Measurements from ENCODE around the gene FLT1.

Gene FLT1

DNA sequence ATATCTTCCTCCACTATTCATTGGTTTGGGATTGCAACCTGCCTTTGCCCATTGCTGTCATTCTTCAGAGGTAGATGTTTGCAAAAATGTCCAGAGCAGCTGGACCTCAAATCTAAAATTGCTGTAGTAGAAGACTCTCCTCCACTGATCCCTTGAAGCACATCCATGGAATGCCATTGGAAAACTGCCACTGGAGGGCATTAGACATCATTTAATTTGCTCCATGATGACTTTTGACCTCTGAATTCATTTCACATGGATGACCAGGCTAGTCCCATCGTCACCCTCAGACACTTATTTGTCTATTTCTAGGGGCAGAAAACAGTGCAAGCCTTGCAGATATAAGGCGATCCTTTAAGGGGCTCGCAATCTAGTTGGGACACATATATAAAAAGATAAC lies 33.9 kb upstream of the FLT1 start:
- no peak for DNase-seq (ENCODE audit: low spot score)

DNA sequence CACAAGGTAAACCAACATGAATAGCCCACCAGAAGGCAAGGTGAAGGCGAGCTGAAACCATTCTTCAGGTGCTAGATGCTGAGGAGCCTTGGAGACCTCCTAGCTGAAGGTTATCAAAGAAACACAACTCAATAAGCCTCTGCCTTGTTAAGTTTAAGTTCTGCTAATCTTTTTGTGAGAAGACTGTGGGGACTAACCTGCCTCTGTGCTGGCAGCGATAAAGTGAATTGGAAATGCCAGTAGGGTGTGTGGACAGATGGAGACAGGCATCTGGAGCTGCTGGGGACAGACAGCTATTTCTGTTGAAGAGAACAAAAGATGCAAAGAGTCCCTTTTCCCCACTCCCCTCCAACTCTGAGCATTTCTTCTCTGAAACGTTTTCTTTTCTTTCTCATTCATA lies 33.5 kb upstream of the FLT1 start:
- no peak for DNase-seq (ENCODE audit: low spot score)

DNA sequence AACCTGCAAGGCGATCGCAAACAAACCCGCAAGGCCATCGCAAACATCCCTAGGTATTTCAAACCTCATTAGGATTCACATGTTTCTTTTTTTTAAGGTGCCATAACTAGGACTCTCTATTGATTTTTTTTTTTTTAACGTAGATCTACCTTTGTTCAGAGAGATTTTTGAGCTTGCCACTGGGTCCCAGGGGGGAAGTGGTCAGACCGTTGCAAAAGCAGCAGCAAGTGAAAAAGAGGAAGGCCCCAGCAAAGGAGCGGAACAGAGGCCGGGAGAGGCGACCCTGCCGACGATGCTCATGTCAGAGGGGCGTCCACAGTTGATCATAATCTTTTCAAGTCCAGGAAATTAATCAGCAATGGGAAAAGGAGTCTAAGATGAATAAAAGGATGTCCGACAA lies 32.7 kb upstream of the FLT1 start:
- no peak for DNase-seq (ENCODE audit: low spot score)

DNA sequence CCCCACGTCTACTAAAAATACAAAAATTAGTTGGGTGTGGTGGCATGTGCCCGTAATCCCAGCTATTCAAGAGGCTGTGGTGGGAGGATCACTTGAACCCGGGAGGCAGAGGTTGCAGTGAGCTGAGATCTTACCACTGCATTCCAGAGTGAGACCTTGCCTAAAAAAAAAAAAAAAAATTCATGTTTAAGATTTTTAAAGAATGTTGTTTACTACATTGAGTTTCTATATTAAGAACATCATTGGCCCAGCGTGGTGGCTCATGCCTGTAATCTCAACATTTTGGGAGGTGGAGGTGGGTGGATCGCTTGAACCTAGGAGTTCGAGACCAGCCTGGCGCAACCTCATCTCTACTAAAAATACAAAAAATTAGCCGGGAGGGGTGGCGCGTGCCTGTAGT lies 31.9 kb upstream of the FLT1 start:
- no peak for DNase-seq (ENCODE audit: low spot score)

DNA sequence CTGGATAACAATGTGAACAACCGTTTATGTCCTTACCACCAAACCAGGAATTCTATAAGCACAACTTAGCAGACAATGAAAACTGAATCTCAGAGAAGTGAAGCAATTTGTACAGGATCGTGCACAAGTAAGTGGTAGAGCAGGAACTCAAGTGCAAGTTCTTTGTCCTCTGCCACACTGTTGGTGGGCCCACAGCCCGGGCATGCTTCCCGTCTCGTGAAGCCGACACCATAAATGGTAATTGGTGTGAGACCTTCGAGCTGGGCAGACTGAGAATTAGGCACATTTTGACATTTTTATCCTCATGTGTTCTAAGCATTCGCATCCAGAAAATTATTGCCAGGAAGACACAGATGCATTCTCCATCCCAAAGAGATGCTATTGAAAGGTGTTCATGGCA lies 27.9 kb upstream of the FLT1 start:
- no peak for DNase-seq (ENCODE audit: low spot score)

DNA sequence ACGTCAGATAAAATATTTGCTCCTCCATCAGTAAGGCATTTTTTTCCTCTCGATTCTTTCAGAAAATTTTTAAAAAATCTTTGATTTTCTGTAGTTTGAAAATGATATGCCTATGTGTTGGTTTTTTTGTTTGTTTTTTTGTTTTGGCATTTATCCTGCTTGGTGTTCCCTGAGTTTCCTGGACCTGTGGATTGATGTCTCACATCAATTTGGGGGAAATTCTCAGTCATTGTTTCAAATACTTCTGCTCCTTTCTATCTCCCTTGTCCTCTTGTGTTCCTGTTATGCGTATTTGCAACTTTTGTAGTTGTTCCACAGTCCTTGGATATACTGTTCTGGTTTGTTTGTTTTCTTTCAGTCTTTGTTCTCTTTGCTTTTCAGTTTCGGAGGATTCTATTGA lies 18.8 kb upstream of the FLT1 start:
- no peak for DNase-seq (ENCODE audit: low spot score)

DNA sequence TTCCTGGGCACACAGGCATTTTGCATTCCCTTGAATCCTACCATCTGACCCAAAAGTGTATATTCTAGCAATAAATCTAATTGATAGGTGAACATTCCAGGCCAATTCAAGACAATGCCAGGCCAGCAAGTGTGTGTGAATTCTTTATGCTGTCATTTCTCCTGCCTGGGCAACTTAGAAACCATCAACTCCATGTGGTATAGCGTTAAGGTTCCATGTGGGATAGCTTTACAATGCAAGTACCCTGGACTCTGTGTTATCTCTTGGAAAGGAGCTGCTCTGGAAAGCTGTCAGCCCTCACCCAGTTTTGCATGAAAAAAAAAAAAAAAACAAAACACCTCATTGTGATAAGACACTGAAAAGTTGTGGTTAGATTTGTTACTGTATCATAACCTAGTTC lies 15.6 kb upstream of the FLT1 start:
- no peak for DNase-seq (ENCODE audit: low spot score)

DNA sequence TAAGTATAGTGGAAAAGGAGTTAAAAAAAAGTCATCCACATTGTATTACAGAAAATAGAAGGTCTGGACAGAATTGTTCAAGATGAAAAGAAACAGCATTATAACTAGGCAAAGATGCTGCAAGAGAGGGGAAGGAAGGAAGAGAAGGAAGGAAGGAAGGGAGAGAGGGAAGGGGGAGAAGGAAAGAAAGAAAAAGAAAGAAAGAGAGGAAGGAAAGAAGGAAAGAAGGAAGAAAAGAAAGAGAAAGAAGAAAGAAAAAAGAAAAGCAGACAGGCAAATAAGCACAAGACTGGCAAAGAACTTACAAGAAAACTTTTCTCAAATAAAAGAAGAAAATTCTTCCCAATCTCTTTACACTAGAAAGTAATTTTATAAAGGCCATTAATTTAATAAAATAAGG lies 15.1 kb upstream of the FLT1 start:
- no peak for DNase-seq (ENCODE audit: low spot score)

DNA sequence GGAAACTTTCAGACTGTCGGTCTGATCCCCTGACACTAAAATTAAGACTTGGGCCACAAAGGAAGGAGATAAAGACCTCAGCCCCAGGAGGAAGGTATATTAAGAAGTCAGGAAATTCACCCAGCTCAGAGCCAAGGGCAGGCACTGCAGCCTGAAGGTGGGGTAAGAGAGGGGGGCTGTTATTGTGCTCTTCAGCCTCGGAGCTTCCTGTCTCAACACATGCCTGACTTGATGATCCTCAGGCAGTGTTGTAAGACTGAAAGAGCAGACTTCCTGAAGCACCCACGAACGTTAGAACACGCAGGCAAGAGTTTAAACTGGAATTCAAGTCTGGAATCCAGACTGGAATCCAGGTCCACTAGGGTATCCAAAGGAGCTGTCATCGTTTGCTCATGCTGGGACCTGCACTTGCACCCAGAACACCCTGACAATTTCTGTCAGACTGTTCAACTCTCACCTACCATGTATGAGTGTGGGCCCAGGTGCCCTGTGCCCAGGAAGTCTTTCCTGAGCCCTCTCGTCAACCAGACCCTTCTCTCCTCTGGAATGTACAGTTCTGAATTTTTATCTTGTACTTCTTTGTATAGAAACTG lies 10.7 kb upstream of the FLT1 start:
- no peak for DNase-seq (ENCODE audit: low spot score)

DNA sequence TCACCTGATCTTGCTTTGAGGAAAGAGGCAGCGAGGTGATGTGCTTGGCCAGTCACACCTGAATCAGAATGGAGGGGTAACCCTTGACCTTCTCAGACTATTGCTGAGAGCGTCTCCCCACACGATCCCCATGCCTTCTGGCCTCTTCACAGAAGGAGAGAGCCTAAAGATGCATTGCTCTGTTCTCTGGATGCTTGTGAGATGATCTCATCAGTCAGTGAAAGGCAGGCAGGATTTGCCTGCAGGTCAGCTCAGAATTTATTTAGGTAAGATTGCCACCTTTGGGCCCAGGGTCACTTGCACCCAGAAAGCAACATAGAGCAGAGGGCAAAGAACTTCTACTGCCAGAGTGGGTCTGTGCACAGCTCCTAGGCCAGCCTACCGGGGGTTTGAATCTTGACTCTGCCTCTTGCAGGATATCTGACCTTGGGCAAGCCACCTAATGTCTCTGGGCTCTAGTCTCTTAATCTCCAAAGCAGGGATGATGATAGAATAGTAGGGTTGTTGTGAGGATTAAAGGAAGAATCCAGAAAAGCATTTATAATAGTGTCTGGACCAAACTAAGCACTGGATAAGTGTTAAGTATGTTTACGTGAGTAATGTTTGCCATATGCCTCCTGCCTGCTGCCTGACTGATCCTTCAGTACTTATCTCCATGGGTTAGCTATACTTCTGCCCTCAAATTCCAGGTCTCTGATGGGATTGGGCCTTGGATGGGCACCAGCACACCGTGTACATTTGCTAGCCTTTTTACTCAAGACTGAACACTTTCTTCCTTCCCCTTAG lies 8.4 kb upstream of the FLT1 start:
- no peak for DNase-seq (ENCODE audit: low spot score)

DNA sequence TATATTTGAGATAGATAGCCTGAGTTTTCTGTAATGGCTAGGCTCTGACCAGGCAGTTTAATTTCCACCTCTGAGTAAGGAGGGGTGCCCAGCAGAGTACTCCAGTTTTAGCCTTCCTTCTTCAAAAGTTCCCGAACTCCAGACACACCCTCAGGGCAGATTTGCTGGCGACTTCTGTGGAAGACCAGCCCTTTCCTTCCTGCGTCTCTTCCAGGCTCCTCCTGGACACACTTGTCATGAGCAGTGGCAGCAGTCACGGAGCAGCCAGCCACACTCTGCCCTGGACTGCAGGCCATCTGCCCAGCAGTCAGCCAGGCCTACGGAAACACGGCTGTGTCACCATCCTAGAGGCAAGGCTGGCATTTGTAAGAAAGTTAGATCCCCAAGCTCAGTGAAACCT lies 6.6 kb upstream of the FLT1 start:
- DNase-seq (ENCODE audit: low spot score), result no peak

DNA sequence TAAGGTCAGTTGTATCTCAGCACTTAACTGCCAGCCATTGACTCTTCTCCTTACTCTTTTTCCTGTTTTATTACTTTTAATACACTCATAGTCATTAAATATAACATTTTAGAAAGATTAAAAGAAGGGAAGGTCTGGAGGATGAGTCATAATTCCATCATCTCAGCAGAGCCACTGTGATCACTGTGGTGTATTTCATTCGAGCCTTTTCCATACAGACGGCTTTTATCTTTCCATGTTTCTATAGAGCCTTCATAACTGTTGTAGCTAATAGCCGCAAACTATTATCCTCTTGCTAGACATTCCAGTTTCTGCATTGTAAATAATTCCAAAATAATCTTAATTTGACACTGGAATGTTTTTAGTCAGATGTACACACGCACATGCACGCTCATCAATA lies 4.7 kb upstream of the FLT1 start:
- peak; percentile 47 for DNase-seq (ENCODE audit: low spot score)

DNA sequence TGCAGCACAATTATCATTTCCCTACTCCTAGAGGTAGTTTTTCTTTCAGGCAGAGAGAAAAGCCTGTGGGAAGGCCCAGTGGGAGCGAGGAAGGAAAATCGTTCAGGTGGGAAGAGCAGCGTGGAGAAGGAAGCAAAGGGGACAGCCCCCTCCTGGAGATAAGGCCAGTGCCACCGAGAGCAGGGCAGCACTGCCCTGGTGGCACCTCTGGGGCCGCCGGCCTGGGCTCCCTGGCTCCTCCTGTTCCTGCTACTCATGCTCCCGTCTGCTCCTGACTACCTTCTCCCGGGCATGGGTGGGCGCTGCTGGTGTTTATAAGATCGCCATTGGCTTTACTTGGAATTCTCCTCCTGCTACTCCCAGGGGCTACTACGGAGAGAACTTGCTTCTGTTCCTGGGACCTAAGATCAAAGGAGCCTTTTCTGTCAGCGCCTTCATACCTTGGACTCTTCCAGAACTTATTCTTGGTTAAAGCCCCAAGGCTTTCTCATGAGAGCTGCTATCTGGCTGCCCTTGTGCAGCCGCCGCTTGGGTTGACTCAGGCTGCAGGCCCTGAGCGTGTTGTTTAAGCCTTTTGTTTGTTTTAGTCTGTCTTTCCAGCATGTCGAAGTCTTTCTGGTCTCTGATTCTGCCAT lies 3.7 kb upstream of the FLT1 start:
- no peak for DNase-seq (ENCODE audit: low spot score)

DNA sequence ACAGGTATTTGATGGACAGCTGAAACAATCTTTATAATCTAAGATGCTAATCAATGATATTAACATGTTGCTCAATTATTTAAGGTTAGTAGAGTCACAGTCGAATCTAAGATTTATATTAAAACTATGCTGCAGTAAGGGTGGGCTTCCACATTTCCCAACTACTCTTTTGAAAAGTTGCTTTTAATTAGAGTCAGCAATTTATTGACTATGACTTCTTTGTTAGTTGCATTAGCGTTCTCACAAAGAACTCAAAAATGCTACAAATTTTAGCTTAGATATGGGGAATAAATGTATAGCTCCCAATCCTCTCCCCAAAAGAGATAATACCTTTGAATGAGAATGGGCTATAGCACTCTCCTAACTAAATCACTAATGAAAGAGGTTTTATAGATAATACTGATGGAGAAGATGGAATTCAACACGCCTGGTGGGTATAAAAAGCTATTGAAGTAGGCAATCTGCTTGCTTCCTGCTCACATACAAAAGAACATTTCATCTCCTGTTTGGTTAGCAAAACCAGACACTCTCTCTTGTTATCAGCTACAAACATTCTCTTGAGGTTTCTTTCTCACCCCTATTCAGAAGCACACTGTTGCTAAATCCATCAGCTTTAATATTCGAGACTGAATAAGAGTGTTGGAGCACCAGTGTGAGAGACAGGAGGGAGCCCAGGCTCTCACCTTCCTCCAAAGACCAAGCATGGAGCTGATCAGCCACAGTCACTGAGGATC lies 2.4 kb upstream of the FLT1 start:
- no peak for DNase-seq (ENCODE audit: low spot score)

DNA sequence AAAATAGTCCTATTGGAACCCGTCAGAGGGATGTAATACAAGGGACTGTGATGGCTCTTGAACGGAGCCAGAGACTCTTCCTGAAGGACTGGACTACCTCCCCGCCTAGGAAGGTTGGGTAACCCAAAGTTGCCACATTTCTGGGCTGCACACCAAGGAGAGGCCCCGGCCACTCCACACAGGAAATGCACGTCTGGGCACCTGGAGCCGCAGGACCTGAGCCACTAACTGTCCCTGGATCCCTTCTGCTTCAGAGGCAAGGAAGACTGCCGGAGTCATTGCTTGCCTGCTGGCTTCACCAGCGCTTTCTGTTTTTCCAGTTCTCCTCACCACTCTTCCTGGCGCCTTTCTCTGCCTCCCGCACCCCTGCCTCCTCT lies 1.2 kb upstream of the FLT1 start:
- no peak for DNase-seq (ENCODE audit: low spot score)

DNA sequence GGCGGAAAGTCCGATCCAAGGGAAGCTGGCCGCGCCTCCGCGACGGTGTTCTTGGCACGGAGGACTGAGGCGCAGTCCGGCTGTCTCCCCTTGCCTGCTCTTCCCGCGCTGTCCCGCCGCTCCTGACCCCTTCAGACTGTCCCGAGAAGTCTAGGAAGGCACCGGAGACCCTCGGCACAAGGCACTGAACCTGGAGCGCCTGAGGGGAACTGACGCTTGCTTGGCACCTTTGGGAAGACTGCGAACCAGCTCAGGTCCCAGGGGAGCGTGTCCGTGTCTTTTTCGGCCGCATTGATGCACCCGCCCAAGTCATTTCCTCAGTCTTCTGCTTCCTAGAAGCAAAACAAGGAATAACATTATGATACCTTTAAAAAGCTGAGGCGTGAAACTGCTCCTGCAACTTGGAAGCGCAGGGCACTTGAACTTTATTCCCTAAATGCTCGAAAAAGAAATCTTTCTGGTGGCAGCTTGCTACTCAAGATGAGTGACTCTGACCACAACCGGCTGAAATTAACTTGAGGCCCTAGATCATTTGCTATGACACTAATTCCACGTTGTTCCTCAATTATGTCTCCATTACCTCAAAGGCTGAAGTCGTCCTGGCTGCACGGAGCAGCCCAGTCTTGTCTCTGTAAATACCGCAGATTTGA lies 735 bp upstream of the FLT1 start:
- DNase-seq (ENCODE audit: low spot score), result peak; percentile 33

DNA sequence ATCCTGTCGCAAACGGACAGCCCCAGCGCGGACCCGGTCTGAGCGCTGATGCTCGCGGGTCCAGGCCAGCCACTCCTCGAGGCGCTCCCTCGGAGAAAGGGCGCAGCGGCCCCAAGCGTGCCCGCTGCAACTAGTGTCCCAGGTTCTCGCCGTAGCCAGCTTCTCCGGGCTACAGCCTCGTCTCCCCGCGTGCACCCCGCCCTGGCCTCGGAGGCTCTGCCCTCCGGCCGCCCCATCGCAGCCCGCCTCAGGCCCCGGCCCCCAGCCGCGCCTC lies 487 bp downstream of the FLT1 start:
- DNase-seq (ENCODE audit: low spot score), result peak; percentile 48

DNA sequence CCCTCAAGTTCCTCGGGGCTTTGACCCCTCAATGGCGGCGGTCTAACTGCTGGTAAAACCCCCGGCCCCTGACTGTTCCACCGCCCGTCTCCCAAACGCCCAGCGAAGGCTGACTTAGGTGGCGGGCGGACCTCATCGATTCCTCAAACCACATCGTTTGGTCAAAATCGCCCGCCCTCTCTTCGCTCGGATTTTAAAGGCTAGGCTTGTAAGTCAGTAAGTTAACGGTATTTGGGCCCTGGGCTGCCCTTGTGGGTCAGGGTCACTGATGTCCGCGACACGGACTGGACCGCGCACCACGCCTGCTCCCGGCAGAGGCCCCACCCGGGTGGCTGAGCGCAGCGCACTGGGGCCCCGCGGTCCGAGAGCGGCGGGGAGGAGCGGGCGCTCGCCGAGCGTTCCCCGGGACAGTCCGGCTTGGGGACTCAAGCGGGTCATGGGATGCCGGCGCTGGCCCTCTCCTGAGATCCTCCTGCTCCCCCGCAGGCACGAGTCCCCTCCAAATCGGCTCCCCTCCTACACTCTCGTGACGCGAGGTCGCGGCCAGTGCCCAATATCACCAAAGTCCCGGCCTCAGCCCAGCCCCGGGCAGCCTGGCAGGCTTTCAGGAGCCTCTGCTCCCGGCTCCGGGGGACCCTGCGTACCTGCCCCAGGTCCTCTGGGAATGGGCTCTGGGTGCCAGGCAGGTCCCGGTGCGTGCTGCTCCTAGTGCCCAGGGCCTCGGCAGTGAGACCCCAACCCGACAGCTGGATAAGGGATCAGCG lies 1.0 kb downstream of the FLT1 start:
- DNase-seq (ENCODE audit: low spot score), result peak; percentile 46

DNA sequence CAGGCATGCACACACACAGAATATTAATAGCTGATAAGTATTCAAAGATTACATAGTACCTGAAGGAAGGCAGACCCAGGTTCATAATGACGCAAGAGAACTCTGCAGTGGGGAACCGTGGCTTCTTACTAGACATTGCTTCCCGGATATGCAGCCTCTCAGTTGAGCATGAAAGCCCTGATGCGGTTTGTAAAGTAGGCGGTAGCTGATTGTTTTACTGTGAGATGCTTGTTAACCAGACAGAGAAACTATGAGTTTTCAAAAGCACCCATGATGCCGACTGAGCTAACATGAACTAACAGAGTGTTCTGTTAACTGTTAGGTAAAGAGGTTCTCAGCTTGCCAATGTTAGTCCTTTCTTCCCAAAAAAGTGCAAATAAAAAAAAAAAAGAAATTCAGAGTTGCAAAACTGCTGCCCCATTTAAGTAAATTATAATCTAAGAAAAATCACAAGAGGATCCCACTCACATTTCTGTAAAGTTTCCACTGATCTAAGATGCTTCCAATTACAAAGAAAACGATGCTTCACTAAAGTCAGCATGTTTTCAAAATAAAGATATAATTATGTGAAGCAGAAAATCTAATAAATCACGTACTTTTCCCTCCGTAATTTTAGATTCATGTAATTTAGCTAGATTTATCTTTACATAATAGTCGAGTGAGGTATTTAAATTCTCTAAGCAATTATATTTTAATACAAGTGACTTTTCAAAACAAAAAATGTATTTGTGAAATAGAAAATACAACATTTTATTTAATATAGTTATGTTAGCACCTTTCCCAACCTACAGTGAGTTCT lies 2.2 kb downstream of the FLT1 start:
- DNase-seq (ENCODE audit: low spot score), result no peak

DNA sequence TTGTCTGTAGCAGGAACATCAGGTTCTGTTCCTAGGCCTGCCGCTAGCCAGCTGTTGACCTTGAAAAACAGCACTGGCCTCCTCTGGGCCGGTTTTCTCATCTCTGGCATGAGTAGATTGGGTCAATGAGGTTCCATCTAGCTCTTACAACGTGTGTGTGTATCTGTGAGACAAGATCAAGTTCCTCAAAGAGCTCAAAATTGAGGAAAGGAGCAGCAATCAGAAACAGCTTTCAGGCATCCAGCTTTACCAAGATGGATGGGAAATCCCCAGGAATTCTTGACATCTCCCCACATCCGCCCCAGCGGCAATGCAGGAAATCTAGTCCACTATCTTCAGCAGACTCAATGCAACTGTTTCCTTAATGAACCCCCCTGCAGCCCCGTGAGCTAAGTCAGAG lies 4.9 kb downstream of the FLT1 start:
- DNase-seq (ENCODE audit: low spot score), result no peak

DNA sequence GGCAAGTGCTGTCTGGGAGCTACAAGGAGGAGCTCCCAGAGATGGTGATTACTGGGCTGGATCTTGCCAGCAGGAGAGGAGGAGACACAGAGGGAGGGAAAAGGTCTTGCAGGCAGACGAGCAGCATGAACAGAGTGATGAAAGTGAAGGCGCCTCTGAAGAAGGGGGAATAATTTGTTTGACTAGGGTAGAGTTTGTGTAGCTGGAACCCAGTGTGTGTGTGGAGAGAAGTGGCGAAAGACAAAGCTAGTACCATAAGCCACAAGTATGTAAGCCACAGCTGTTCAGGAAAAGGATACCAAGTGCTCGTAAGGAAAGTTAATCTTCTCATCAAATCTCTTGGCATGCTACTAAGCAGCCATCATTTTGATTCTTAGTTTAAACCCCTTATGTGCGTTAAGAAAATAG lies 5.4 kb downstream of the FLT1 start:
- no peak for DNase-seq (ENCODE audit: low spot score)
